GM19238 (cell line): Measurements from ENCODE around the gene DEFB121.
"Not testable (repeated sequence)": the region's sequence is repeated elsewhere in the genome, so short reads cannot be mapped to it uniquely, and the experiment has no call there.

Source experiments
- DNase-seq: peaks from one replicate; pipeline ENCODE4 v3.0.0; 2011; ENCODE audit warnings: low spot score; ENCODE audit not compliant: insufficient read length

DEFB121 gene, protein sequence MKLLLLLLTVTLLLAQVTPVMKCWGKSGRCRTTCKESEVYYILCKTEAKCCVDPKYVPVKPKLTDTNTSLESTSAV

DNA sequence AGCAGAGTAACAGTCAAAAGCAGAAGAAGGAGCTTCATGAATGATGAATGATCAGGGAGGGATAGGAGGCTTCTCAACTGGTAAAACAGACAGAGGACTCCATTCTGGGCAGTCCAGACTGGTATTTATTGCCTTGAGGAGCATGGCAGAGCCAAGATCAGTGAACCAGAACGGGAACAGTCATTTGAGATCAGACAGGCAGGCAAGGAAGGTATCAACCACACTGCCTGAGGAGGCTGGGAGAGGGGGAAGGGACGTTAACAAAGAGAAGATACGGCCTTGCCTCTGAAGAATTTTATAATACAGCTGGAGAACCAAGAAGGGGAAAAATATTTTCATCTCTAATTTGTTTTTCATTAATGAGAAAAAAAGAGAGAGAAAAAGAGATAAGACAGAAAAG, at the start of gene DEFB121:
Gene DEFB121, minus strand, starts transcription at position 101 of the 400 bp plus-strand sequence. Its CDS starts 63 bp downstream, at position 38.
- no peak for DNase-seq

DNA sequence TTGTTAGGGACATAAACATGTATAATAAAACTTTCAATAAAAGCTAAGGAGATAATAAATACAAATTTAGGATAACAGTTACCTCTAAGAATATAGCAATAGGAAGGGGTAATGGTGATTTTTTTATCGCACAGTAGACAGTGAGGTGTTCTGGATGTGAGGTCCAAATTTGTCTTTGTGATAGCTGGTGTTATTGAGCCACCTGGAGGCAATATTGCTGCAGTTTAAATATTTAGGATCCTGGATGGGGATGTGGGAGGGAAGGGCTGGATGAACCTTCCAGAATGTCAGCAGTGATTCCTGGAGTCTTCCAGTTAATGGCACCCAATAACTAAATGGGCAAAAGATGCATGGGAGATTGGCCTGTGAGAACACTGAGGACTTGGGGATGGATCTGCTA, 48.3 kb upstream of the DEFB121 start:
- DNase-seq = no peak

DNA sequence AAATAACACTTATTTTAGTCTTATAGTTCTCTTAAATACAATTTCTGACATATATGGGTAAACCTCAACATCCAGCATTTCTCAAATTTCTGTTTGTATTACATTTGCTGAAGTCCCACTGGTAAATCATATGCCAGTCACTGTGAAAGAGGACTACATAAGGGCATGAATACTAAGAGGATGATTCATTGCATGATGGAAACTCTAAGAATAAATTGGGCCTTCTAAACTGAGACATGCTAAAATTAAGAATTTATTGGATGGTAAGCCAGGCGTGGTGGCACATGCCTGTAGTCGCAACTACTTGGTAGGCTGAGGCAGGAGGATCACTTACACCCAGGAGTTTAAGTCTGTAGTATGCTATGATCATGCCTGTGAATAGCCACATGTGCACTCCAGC, 46.6 kb upstream of the DEFB121 start:
- no peak for DNase-seq

DNA sequence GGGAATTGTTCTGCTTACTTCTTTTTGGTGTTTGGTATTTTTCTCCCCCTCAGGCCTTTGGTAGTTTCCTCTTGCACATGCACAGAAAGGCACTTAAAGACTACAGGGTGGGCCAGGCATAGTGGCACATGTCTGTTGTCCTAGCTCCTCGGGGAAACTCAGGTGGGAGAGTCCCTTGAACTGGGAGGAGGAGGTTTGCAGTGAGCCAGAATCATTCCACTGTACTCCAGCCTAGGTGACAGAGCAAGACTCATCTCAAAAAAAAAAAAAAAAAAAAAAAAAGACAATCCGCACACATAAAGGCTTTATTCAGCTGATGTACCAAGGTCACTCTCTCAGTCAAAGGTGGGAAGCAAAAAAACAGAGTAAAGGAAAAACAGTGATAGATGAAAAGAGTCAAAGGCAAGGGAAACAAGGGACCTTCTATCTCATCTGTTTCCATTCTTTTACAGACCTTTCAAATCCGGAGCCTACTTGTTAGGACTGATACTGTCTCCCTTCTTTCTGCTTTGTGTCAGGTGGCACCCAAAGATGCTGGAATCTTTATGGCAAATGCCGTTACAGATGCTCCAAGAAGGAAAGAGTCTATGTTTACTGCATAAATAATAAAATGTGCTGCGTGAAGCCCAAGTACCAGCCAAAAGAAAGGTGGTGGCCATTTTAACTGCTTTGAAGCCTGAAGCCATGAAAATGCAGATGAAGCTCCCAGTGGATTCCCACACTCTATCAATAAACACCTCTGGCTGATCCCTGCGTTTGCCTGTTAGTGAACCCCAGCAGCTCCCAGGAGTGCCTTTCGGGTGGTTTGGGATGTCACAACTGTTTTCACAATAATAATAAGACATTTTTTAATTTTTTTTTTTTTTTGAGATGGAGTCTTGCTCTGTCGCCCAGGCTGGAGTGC, 43.7 kb upstream of the DEFB121 start:
- no peak for DNase-seq

DNA sequence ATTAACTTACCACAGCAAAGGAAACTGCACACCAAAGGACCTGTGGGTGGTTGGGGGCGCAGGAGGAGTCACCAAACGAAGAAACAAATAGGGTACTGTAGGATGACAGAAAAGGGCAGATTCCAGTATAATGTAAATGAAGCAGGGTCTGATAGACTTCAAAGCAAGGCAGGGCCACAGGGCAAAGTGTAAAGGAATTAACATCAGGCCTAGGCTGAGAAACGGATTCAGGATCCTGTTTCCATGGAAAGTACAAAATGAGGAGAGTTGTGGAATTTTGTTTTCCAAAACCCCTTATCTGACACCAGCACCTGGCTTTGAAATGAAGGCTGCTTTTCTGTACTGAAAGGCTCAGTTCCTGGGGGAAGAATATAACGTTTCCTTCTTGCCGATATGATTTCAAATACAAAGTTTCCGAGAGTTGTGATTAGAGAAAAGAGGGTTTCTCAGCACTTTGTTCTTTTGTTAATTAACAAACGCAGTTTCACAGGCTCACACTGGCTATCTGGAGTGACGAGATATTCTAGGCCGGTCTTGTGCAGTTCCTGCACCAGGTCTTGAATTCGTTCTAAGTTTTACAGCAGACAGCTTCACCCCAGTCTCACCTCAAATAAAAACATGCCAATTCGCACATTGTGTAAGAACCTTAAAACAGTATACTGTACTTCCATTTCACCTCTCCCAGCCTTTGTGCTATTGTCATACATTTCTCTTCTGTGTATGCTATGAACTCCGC, 40.2 kb upstream of the DEFB121 start:
- DNase-seq = no peak

DNA sequence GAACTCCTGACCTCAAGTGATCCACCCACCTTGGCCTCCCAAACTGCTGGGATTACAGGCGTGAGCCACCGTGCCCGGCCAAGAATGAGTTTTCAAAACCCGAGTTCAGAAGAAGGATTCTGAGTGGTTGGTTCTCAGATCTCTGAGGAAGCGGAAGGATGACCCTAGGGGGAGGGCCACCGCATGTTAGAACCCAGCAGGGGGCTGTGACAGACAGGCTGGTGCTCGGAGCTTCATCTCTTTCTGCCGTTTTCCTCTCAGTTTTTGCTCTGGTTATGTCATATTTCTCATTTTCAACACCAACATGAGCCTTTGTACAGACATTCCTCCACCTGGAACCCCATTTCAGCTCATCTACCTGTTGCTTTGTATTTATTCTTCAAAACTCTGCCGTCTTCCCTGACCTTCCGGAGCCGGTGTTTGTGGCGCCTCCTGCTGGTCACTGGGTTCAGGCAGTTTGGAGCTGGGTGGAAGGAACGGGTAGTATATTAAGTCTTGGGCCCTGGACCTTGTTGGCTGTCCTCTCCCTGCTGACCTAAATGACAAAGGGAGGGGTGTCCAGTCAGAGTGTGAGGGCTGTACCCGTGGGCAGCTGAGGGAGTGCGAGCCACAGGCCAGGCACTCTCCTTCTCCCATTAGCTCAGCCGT, 34.1 kb upstream of the DEFB121 start, which contains the start of gene DEFB123:
Gene DEFB123, plus strand, starts transcription at position 621 of the 648 bp plus-strand sequence. CDS start 67 bp downstream, outside the sequence.
- DNase-seq = no peak

DNA sequence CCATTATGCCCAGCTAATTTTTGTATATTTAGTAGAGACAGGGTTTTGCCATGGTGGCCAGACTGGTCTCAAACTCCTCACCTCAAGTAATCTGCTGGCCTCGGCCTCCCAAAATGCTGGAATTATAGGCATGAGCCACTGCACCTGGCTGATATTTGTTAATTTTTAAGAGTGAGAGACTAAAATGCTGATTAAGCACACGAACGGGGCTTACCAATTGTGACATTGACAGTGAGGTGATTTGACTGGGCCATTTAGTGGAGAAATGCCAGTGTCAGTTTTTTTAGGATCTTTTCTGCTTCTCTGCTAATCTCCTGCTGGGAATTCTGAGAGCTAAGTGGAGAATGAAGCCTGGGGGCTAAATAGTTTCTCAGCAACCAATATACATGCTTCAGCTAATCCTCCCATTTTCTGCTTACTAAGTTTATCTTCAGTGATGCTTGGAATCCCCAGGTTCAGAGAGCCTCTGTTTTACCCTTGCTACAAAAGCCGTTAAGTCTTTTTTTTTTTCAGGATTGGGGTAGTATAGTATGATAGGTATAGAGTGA, 24.6 kb upstream of the DEFB121 start:
- no peak for DNase-seq

DNA sequence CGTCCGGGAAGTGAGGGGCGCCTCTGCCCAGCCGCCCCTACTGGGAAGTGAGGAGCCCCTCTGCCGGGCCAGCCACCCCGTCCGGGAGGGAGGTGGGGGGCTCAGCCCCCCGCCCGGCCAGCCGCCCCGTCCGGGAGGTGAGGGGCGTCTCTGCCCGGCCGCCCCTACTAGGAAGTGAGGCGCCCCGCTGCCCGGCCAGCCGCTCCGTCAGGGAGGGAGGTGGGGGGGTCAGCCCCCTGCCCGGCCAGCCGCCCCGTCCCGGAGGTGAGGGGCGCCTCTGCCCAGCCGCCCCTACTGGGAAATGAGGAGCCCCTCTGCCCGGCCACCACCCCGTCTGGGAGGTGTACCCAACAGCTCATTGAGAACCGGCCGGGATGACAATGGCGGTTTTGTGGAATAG, 21.6 kb upstream of the DEFB121 start:
- not testable (repeated sequence) for DNase-seq

DNA sequence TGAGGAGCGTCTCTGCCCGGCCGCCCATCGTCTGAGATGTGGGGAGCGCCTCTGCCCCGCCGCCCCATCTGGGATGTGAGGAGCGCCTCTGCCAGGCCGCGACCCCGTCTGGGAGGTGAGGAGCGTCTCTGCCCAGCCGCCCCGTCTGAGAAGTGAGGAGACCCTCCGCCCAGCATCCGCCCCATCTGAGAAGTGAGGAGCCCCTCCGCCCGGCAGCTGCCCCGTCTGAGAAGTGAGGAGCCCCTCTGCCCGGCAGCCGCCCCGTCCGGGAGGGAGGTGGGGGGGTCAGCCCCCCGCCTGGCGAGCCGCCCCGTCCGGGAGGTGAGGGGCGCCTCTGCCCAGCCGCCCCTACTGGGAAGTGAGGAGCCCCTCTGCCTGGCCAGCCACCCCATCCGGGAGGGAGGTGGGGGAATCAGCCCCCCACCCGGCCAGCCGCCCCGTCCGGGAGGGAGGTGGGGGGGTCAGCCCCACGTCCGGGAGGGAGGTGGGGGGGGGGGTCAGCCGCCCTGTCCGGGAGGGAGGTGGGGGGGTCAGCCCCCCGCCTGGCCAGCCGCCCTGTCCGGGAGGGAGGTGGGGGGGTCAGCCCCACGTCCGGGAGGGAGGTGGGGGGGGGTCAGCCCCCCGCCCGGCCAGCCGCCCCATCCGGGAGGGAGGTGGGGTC, 21.0 kb upstream of the DEFB121 start:
- not testable (repeated sequence) for DNase-seq

DNA sequence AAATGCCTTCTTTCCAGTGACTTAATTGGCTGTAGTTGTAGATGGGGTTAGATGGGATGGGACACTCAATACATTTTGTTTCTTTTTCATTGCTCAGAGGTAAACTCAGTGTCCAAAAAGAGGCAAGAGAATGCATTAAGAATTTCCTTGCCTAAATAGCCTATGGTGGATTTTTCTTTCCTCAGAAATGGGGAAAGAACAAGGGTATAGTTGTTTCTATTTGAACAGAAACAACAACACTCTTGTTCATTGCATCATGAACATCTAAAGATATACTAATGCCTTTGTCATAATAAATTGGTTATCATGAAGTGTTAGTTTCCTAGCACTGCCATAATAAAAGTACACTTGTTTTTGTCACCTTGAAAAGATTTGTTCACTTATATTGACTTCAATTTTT, 19.8 kb upstream of the DEFB121 start:
- no peak for DNase-seq

DNA sequence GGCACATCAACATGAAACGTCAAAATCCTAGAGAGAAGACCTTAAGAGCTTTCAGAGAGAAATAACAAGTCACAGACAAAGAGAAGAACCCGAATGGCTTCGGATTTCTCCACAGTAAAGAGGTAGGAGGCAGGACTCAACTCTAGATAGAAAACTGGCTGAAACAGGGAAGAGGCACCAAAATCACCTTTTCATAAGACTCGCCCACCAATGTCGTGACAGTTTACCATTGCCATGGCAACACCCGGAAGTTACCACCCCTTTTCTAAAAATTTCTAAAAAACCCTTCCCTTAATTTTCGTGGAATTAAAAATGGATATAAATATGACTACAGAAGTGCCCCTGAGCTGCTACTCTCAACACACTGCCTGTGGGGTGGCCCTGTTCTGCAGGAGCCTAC, 12.3 kb upstream of the DEFB121 start:
- DNase-seq = no peak

DNA sequence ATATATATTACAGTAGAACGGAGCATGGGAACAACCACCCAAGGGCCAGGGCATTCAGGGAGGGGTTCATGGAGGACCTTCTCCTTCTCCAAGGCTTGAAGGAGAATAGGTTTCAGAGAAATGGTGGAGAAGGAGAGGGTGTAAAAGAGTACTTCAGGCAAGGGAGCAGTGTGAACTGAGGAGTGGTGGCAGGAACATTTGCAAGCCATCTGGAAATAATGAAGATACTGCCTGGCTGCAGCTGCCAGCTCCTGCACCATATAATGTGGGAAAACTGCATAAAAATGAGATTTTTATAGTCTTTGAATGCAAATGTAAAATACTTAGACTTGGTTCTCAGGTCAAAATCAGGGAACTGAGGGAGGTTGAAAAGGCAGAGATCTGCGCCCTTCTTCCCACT, 9.6 kb upstream of the DEFB121 start:
- no peak for DNase-seq

DNA sequence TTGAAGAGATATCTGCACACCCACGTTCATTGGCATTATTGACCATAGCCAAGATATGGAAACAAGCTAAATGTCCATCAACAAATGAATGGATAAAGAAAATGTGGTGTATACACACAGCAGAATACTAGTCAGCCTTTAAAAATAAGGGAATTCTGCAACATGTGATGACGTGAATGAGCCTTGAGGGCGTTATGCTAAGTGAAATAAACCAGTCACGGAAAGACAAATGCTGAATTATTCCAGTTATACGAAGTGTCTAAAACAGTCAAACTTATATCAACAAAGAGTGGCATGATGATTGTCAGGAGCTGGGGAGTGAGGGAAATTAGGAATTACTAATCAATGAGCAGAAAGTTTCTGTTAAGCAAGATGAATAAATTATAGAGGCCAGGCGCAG, 8.4 kb upstream of the DEFB121 start:
- no peak for DNase-seq

DNA sequence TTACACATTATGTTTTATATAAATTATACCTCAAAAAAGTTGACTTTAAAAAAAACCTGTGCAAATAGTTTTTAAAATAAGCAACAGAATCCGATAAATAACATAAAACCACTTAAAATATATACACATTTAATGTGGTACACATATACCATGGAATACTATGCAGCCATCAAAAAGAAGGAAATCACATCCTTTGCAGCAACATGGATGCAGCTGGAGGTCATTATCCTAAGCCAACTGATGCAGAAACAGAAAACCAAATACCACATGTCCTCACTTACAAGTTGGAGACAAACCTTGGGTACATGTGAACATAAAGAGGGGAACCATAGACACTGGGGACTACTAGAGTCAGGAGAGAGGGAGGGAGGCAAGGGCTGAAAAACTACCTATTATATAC, 4.0 kb upstream of the DEFB121 start:
- DNase-seq = no peak

DNA sequence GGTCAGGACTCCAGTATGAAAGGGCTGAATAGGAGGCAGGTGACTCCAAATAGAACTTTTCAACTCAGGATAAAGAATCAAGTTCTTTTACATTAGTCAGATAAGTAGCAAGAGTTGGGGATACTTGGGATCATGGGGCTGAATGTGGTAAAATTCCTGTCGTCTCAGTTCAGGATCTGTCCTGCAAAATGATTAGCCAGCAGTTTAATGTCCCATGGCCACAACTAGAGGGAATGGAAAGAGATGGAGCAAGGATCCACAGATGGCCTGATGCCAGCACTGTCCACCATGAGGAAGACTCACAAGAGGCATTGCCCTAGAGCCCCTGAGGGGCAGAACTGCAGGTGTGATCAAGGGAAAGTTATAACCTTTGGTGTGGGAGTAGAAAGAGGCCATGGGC, 2.1 kb downstream of the DEFB121 start:
- DNase-seq = no peak

DNA sequence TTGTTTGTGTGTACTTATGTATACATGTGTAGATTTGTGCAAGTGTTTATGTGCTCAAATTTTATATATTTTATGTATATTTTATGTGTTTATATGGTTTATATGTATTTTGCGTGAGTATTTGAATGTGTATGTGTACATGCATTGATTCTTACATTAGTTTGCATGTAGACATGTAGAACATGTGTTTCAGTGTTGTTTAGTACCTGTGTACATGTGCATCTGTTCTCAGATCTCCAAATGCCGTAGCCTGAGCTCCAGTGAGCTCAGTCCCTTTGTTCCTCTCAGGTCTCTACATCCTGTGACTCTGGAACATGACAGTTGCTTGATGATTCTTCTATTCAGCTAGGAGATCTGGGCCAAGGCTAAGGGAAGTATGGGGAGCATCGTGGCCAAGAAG, 11.1 kb downstream of the DEFB121 start:
- no peak for DNase-seq

DNA sequence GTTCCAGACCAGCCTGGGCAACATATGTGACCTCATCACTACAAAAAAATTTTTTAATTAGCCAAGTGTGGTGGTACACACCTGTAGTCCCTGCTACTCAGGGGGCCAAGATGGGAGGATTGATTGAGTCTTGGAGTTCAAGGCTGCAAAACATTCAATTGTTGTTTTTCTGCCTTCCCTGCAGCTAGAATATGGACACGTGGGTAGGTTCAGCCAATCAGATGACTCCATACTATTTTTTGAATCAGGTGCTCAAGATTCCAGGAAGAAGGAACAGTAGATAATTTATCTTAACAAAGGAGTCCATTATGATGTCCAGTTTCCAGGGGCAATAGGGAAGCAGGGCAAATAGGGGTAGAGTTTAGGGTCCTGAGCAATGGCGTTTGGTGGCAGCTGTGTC, 13.2 kb downstream of the DEFB121 start:
- DNase-seq = no peak

DNA sequence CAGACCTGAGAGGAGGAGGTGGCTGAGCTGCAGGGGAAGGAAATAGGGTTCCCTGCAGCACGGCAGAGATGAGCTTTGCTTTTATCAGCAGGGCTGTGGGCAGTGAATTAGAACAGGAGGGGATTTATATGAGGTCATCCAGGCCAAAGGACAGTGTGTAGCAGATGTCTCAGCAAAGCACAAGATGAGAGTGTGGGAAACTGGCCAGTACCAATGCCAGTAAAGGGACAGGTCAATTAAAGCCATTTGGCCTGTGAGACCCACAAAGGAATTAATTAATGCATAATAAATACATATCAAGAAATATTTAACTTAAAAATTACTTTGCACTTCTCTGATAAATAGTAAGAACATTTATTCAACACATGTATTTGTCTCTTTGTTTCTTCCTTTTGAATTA, 15.5 kb downstream of the DEFB121 start, which contains the start of gene DEFB119:
Gene DEFB119, minus strand, starts transcription at position 101 of the 400 bp plus-strand sequence. CDS start 107 bp downstream, outside the sequence.
- DNase-seq = no peak

DNA sequence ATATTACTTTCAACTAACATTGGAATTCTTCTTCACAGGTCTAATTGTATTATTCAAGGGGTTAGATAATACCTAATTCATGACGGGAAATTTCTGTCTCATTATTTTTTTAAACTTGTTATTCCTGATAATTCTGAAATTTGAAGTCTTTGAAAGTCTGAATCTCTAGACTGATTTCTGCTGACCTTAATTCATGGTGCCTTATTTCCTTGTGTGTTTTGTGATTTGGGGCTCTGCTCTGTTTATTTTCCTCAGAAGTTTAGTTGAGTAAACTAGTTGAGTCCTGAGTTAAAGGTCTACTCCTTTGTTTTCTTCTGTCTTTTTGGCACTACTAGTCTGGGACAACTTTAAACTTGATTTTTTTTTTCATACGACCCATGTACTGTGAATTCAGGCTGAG, 31.7 kb downstream of the DEFB121 start:
- no peak for DNase-seq

DNA sequence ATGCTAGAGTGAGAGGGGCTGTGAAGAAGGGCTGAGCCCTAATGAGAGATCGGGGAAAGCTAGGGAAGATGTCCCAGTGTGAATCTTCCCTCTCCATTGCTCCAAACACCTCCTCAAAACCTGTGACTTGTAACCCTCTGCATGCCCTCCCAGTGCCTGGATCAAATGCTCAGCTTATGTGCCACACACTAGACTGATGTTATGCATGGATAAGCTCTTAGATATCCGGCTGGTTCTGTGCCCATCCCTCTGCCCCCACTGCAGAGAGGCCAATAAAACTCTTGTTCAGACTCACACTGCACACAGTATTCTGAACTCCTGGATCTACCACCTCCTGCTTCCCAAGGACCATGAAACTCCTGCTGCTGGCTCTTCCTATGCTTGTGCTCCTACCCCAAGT, 37.7 kb downstream of the DEFB121 start, which contains the start of gene DEFB118:
Gene DEFB118, plus strand, starts transcription at position 301 of the 400 bp plus-strand sequence. Its CDS starts 50 bp downstream, at position 351.
- DNase-seq = no peak

DNA sequence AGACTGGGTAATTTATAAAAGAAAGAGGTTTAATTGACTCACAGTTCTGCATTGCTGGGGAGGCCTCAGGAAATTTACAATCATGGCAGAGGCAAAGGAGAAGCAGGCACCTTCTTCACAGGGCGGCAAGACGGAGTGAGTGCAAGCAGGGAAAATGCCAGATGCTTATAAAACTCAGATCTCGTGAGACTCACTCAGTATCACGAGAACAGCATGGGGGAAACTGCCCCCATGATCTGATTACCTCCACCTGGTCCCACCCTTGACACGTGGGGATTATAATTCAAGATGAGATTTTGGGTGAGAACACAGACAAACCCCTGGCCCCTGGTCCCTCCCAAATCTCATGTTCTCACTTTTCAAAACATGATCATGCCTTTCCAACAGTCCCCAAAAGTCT, 41.7 kb downstream of the DEFB121 start:
- DNase-seq = not testable (repeated sequence)
